HG02938 (cell line): Measurements from ENCODE around the gene BARD1.
"Not testable (repeated sequence)": the region's sequence is repeated elsewhere in the genome, so short reads cannot be mapped to it uniquely, and the experiment has no call there.

Experiments
- ATAC-seq: cut with Tn5 transposase; IDR thresholded peaks from one replicate; pipeline ENCODE4 v1.9.1; 2021; ENCODE audit warnings: mild to moderate bottlenecking, moderate library complexity; ENCODE audit not compliant: unreplicated experiment

BARD1 gene

DNA sequence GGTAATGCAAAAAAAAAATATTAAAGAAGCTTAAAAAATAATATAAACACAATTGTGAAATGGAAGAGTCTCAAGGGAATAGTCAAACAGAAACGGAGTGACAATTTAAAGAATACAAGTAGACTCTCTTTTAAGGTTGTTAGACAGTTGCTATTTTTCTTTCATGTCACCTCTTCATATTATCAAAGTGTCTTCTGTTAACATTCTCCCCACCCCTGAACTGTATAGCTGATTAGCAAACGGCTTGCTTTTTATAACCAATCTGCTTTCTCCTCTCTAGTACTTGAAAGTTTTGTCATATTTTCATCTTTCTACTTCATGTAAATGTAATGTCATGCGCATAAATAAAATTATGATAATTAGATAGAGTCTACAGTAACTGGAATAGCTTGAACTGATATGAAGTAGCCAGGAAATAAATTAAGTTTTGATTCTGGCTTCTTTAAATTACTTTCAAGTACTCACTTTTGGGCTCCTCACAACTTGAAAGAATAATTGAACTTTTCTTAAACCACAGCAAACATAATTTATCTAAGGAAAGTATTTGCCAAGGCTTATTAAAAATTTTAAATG is 37.0 kb downstream of the BARD1 start:
- ATAC-seq, result no peak

DNA sequence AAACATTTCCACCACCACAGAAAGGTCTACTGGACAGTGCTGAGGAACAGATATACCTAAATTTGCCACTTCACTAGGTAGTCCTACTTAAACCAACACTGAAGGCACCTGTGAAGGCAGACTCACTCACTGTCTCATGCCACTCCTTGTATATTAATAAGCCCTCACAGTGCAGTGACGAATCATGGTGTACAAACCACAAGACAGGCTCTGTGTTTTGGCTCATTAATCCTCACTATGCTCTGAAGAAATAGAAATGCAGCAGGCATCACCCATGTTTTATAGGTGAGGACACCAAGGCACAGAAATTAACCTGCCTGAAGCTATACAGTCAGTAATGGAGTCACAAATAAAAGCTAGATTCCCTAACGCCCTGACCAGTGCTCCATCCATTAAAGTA is 44.3 kb downstream of the BARD1 start:
- no peak for ATAC-seq

DNA sequence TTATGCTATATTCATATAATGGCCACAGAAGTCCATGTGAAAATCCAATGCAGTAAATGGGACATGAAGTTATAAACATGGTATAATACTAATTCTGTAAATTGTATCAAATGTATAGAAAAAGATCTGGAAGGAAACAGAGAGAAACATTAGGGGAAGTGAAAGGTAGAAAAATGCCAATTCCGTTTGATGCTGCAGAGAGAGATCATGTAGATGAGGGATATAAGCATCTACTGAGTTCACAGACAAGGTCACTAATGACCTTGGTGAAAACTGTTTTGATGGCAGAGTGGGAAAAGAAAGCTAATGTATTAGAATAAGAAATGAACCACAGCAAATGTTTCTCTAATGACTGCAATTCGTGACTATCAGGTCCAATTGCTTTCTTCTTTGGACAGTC is 56.0 kb downstream of the BARD1 start:
- no peak for ATAC-seq

DNA sequence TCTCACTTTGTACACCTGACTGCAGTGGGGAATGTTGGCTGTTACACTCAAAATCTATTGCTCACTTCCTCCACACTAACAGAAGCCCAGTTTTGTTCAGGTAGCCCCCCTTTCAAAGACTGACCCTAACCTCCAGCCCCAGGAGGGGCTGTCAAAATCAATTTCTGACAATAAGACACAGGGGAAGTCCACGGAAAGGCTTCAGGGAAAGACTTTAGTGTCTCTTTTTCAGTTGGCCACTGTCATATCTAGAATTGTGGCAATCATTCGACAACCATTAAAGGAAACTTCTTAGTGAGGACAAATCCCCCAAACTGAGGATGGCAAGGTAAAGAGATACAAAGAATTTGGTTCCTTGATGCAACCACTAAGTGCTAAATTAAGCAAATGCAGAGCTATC is 59.0 kb downstream of the BARD1 start:
- no peak for ATAC-seq

DNA sequence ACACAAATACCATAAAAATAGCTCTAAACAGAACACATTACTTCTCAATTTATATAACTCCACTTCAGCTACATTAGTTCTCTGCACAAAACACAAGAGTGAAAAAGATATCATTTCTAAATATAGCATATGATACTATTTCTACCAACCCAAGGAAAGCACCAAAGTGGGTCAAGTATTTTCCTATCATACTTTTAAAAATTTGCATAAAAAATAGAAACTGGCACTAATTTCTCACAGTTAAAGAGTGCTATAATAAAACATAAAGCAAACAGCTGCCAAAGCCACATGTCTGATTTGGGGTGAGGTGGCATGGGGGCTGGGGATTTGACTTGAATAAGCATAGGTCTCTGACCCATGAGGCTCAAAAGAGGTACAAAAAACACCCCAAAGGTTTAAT is 61.5 kb downstream of the BARD1 start:
- peak; percentile 61 for ATAC-seq

DNA sequence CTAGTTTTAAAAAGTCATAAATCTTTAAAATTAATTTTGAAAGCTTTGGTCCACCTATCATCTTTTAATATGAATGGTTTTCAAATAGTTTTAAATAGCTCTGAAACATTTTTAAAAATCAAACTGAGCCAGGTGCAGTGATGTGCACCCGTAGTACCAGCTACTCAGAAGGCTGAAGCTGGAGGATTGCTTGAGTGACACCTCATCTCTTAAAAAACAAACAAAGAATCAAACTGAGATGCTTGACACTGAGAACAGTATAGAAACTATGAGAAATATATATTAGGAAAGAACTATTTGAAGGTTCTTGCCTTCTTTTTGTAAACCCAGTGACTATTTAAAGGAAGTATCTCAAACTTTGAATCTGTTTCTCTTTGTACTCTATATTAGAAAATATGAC is 67.4 kb downstream of the BARD1 start:
- ATAC-seq, result no peak

DNA sequence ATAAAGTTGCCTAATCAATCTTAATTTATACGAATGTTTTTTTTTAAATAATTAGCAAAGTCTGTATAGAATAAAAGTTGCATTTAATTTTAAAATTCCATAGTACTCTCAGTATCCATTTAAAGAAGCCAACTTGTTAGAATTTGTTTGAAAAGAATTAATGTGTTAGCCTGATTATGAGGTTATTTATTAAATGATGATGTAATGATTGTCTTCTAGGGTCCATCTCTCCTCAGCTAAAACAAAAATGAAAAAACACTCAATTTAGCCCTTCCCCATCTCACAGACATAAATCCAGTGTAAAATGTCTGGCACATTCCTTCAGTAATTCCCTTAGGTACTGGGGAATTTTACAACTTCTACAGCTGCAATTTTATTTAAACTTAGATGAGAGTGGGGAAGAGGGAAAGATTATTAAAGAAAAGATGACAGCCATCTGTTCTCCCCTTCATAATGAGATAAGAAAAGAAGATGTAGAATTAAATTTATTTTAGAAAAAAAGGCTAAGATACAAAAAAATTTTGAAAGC is 68.6 kb downstream of the BARD1 start:
- ATAC-seq, result no peak

DNA sequence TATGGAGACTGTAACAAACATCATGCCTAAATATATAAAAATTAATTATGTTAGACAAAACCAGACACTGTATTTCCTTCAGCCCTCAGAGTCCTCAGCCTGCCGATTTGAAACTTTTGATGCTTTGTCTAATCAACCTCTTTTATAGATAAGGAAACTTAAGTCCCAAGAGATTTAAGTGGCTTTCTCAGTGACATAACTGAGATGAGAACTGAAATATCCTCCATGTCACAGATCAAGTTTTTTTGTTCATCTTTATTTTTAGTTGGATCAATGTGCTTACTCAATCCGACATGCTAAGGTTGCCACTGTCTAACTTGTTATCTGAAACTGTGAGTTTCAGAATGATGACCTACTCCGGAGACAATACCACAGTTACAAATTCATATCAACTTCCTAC is 72.3 kb downstream of the BARD1 start:
- peak; percentile 99 for ATAC-seq

DNA sequence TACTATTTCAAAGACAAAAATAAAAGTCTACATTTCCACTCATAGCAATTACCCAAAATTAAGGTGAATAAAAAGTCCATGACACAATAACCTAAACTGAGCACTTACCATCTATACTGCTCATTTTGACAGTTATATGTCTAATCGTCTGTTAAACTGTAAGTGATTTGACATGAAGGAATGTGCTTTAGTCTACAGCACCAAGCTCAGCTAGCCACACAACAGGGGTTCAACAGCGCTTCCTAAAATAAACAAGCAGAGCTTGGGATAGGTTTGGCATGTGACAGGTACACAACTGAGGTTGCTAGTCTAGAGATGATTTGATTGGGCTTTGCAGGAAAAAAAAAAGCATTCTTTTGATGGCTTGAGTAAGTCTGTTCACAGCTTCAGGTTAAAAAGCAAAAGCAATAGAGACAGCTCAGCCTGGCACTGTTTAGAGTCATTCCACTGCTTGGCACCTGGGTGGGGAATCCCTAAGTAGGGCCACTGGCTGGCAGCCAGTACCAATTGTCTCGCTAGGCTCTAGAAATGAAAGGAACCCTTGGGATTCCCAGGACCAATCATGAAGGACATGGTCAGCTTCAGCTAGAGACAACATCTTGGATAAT is 78.6 kb downstream of the BARD1 start:
- no peak for ATAC-seq

DNA sequence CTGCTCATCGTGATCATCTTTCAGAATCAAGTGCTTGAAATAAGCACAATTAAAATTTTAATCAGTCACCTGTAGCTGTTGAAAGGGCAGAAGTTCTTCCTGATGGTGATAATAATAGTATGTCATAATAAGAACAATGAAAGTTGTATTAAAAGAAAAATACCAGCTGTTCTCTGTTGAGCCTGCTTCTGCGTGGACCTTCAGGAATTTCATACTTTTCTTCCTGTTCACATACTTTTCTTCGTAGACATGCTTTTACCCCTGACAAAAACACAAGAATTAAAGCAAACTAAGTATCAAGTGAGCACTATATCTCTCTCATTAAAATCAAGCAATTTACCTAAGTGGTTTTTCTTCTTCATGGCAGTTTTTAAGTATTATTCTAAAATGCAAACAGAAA is 79.2 kb downstream of the BARD1 start:
- no peak for ATAC-seq

DNA sequence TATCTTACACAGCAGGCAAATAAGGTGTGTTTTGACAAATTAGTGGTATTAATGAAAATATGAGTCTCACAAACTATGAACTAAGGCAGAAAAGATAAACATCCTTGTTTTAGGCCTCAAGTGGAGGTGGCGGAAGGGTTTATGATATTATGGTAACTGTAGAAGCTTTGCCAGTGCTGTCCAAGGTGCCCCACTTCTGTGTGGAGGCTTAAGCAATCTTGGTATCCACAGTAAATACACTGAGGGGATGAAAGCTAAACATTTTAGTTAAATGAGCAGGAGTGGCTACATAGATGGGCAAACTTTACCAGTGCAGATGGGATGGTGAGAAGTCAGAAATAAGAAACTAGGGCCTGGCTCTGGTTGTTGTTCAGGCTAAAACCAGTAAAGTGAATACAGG is 84.7 kb downstream of the BARD1 start:
- ATAC-seq, result no peak

DNA sequence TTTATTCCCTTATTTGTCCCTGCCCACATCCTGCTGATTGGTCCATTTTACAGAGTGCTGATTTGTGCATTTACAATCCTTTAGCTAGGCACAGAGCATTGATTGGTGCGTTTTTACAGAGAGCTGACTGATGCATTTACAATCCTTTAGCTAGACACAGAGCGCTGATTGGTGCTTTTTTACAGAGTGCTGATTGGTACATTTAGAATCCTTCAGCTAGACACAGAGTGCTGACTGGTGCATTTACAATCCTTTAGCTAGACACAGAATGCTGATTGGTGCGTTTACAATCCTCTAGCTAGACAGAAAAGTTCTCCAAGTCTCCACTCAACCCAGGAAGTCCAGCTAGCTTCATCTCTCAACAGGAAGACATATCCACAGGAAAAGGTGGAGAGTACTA is 91.6 kb downstream of the BARD1 start:
- ATAC-seq, result not testable (repeated sequence)

DNA sequence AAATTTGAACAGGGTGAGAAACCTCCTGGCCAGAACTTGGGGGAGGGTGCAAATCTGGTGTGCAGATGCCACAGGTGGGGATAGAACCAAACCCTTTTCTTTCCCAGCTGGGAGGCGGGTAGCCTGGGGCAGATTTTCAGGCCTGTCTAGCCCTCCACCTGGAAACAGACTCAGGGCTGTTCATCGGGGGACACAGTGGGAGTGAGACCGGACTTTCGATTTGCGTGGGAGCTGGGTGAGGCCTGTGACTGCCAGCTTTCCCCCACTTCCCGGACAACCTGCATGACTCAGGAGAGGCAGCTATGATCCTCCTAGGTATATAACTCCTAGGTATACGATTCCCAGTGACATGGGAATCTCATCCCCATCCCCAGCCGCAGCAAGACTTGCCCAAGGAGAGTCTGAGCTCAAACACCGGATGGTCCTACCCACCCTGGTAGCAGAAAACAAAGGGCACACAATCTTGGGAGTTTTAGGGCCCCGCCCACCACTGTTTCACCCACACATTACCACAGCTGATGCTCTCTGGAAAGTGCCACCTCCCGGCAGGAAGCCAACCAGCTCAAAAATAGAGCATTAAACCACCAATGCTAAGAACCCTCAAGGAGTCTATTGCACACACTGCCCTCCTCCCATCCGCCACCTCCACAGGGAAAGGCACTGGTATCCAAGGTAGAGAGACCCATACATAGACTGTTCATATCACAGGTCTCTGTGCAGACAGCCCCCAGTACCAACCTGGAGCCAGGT is 92.5 kb downstream of the BARD1 start:
- no peak for ATAC-seq

DNA sequence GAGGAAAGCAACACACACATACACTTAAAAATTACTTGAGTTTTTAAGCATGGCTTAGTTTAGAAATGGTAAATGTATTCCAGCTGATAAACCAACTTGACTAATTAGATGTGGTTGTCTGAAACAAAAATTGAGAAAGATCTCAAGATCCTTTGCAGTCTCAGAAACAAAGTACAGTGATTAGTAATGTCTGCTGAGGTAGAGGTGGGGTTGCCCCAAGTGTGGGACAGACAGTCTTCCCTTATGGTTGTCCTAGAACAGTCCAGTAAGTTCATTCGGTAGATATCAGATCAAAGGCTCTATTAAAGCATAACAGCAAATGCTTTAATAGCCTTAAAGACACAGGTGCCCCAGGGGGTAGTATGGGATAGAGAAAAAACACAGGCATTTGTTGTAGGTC is 94.5 kb downstream of the BARD1 start:
- no peak for ATAC-seq

DNA sequence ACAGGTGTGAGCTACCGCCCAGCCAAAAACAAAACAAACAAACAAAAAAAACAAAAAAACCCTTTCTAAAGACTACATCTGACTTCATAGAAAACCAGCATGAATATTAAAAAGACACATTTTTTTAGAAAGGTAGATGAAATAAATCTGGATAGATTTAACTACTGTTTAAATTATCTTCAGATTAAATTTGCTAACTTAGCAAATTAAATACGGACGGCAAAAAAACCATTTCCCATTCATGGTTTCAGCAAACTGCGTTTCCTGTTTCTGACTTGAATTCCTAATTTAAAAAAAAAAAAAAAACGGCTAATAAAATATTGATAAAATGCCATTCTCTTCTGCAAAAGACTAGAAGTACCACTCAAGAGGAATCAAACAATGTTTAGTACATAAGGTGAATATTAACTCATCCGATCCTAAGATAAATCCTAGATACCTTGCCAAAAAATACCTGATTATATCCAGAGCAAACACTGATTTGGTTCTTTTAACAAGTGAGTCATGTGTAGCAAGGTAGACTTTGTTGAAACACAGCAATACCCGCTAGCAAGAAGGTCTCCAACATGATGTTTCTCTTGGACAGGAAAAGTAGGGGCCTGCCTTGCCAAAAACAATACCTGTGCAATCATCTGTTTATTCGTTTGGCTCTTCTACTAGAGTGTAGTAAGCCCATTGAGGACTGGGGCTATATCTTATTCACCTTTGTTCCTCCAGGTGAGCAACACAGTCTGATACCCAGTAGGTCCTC is 96.2 kb downstream of the BARD1 start:
- no peak for ATAC-seq

DNA sequence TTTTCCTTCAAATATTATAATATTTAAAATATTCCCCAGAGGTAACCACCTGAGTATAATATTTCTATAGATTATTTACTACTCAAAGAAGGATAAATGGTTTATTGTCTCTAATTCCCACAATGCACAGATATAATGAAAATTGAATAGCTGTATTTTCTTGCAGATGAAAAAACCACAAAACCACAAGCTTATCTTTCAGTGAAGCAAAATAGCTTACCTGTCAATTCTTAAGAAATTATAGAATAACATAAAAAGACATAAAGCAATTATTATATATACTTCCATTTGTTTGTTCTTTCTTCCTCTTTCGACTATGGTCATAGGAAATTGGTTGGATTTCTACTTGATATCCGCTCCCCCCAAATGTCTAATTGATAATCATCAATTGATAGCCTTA is 98.8 kb downstream of the BARD1 start:
- ATAC-seq, result no peak

DNA sequence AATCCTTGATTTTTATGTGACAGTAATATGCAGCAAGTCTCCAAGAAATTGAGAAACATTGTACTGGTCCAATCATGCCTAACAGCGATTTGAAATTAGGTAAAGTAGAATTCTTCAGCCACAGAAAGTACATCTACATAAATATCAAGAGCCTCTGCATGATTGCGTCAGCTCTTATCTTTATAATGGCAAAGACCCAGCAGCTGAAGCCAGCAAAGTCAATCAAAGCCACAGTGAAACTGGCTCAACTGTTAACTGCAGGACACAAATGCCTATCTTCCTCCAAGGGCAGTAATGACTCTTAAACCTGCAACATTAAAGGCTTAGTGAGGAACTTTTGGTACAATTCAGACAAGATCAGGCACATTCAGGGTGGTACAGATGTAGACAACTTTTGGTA is 102.5 kb downstream of the BARD1 start:
- ATAC-seq, result no peak

DNA sequence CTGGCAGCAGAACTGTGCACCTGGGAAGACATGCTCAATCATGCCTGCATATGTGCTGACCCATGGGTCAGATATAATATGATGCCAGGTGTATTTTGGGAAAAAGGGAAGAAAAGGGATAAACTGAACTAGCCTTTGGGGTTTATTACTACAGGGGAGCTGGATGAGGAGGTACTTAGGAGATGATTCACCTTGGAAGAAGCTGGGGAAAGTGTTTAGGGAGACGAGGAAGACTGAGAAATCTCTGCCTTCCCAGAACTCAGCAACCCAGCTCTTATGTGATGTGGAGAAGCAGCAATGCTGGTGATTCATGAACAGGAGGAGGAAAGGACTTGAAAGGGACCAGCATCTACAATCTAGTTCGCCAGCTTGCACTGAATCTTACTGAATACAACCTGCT is 110.2 kb downstream of the BARD1 start:
- ATAC-seq, result no peak

DNA sequence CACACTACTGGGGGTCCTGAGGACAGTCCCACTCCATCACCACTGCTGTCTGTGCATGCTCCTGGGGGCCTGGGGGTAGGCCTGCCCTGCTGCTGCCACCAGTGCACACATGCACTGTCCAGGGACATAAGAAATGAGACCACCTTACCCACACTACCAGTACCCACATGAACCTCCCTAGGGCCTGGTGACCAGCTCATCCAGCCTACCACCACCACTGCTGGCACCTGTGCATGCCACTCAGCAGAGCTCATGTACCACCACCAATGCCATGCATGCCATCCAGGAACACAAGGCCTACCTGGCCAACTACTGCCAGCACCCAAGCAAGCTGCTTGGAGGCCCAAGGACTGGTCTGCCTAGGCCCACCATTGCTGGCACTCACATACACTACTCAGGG is 112.8 kb downstream of the BARD1 start:
- no peak for ATAC-seq

DNA sequence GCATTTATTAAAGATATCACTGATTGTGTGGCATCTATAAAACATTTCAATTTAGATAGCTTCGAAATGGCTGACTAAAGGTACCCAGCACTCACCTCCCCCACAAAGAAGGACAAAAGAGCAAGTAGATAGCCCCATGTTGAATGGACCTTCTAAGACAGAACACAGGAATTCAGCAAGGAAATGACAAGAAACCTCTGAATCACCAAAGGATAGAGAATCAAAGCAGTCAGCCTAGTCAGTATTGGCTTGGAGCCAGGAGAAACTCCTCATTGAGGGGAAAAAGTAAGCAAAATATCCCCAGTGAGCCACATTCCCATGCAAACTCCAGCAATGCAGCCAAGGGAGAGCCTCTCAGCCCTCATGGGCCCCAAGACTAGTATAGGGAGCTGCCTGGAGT is 113.7 kb downstream of the BARD1 start:
- ATAC-seq, result no peak

DNA sequence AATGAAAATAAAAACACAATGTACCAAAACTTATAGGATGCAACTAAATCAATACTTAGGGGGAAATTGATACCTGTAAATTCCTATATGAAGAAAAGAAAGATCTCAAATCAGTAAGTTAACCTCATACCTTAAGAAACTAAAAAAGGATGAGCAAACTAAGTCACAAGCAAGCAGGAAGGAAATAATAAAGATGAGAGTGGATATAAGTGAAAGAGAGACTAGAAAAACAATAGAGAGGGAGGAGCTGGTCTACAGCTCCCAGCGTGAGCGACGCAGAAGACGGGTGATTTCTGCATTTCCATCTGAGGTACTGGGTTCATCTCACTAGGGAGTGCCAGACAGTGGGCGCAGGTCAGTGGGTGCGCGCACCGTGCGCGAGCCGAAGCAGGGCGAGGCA is 125.9 kb downstream of the BARD1 start:
- peak; percentile 83 for ATAC-seq

DNA sequence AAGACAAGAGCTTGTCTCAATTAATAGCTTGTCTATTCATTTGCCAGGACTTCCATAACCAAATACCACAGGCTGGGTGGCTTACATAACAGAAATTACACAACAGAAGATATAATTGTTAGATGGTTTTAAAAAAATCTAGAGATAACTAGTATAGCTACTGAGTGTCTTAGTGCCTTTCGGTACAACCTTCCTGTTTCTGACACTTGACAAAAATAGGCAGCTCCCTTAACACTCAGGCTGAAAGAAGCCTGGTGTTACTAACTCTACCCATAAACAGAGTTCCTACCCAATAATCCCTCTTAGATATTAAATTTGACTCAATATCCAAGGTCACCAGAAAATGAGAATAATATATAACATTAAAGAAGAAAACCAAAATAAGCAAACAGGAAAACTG is 129.7 kb downstream of the BARD1 start:
- peak; percentile 49 for ATAC-seq
